ENCODE results near the gene ABCC1. TPM values are rescaled to one million over a fixed set of nuclear protein-coding genes. Genes with fewer than 3 reads are reported as not detected.

Gene ABCC1
- polyA plus RNA-seq, 3 donors = 1.4 to 23.6 (median 3.0) TPM

DNA sequence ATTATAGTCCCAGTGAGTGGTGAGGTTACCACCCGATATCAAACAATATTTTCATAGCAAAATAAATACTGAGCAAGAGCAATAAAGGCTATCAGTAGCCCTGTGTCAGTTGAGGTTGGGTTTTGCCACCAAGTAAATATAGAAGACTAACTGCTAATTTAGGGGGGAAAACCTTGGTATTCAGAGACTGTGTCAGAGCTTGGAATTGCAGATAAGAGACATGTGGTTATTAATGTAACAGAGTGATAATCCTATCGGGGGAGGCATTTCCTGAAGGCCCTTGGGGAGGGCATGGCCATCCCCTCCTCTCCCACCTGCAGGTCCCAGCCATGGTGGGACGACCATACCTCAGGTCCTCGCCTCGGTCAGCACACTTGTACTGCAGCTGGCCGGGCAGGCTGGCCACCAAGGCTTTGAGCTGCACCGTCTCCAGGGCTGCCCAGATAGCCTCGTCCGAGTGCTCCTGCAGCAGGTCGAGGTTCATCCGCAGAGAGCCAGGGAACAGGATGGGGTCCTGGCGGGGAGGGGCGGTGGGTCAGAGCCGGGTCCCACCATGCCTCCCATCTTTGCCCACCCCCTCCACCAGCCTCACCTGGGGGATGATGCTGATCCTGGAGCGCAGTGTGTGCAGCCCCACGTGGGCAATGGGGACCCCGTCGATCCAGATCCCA is 205.0 kb downstream of the ABCC1 start:
- no peak for DNase-seq
- Histone ChIP-seq H2AFZ (ENCODE audit: insufficient read depth, low read depth, low read length, poor library complexity, severe bottlenecking) (no peak overlapping the region), H3K4me1 (ENCODE audit: control insufficient read depth in 1 of 2, insufficient read depth in 2 of 2, low read length in 2 of 2) (no peaks in the 10 kb centered on the region), H3K4me2 (replicated peaks; ENCODE audit: extremely low read depth, low read length, poor library complexity, severe bottlenecking) (no peak overlapping the region), H3K9ac (ENCODE audit: insufficient read depth, low read length, poor library complexity, severe bottlenecking) (no peak overlapping the region), H3K36me3 (replicated peaks in 1 of 2; ENCODE audit: control insufficient read depth in 1 of 2, insufficient read depth in 2 of 2, low read length in 2 of 2) (peaks cover 3 to 35% of the 10 kb centered on the region in 2 donors), H4K20me1 (ENCODE audit: insufficient read depth, low read length) (peaks cover 3% of the 10 kb centered on the region), H3K9me3 (replicated peaks in 1 of 2; ENCODE audit: control insufficient read depth in 1 of 2, insufficient read depth in 1 of 2, low read length in 2 of 2) (peaks cover 10 to 17% of the 10 kb centered on the region in 2 donors), H3K79me2 (ENCODE audit: insufficient read depth, low read length) (no peaks in the 10 kb centered on the region), H3K27ac (ENCODE audit: low read depth in 1 of 2, low read length in 2 of 2) (no peak overlapping the region), H3K27me3 (ENCODE audit: control insufficient read depth in 2 of 2, insufficient read depth in 2 of 2, low read length in 2 of 2) (no peaks in the 10 kb centered on the region), H3K4me3 (replicated peaks in 1 of 3; ENCODE audit: low read depth in 2 of 3, low read length in 3 of 3) (no peak overlapping the region)
- intact Hi-C loops (cut with micrococcal nuclease) = no loop called here
- Mint-ChIP-seq H3K4me1 (no peaks in the 10 kb centered on the region), H3K36me3 (peaks cover 35 to 49% of the 10 kb centered on the region in 2 donors), H3K9me3 (peaks cover 14 to 22% (median 17%) of the 10 kb centered on the region in 7 donors), H3K27me3 (ENCODE audit: low read depth in 3 of 3) (peaks cover 0 to 2% (median 0%) of the 10 kb centered on the region in 3 donors), H3K4me3 (no peak overlapping the region), H3K27ac (peak overlapping the region in 1 of 7 donors; percentile 23)
- TF ChIP-seq, protein P1, sequence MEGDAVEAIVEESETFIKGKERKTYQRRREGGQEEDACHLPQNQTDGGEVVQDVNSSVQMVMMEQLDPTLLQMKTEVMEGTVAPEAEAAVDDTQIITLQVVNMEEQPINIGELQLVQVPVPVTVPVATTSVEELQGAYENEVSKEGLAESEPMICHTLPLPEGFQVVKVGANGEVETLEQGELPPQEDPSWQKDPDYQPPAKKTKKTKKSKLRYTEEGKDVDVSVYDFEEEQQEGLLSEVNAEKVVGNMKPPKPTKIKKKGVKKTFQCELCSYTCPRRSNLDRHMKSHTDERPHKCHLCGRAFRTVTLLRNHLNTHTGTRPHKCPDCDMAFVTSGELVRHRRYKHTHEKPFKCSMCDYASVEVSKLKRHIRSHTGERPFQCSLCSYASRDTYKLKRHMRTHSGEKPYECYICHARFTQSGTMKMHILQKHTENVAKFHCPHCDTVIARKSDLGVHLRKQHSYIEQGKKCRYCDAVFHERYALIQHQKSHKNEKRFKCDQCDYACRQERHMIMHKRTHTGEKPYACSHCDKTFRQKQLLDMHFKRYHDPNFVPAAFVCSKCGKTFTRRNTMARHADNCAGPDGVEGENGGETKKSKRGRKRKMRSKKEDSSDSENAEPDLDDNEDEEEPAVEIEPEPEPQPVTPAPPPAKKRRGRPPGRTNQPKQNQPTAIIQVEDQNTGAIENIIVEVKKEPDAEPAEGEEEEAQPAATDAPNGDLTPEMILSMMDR (IDR thresholded peaks at IDR 0.05) = no peak
- 91% methylated on average over 12 of the region's 18 CpGs for WGBS (ENCODE audit: insufficient coverage)

DNA sequence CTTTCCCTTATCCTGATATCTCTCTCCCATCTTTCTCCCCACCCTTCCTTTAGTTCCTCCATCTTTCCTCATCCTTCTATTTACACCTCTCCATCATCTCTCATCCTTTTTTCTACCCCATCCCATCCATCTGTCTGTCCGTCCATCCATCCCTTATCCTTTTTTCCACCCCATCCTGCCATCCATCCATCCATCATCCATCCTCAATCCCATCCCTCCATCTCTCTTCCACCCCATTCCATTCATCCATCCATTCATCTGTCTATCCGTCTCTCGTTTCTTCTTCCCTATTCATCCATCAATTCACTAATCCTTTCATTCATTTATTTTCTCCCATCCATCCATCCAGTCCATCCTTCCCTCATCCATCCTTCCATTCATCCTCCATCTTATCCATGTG is 205.8 kb downstream of the ABCC1 start:
- H3K27ac Mint-ChIP-seq = no peak overlapping the region
- H3K4me3 Mint-ChIP-seq = no peak overlapping the region
- H3K9me3 Mint-ChIP-seq = peaks cover 21 to 28% (median 25%) of the 10 kb centered on the region in 7 donors
- peaks cover 4 to 43% of the 10 kb centered on the region in 2 donors for H3K36me3 ChIP-seq (replicated peaks in 1 of 2; ENCODE audit: control insufficient read depth in 1 of 2, insufficient read depth in 2 of 2, low read length in 2 of 2)
- WGBS (ENCODE audit: insufficient coverage) = 93% methylated on average over 3 of the region's 3 CpGs
- no peak for DNase-seq
- TF ChIP-seq, protein P1 (IDR thresholded peaks at IDR 0.05) = no peak
- no peak overlapping the region for H3K4me3 ChIP-seq (replicated peaks in 1 of 3; ENCODE audit: low read depth in 2 of 3, low read length in 3 of 3)
- H3K4me1 ChIP-seq (ENCODE audit: control insufficient read depth in 1 of 2, insufficient read depth in 2 of 2, low read length in 2 of 2) = no peaks in the 10 kb centered on the region
- H3K4me1 Mint-ChIP-seq = no peaks in the 10 kb centered on the region
- no peak overlapping the region for H3K4me2 ChIP-seq (replicated peaks; ENCODE audit: extremely low read depth, low read length, poor library complexity, severe bottlenecking)
- intact Hi-C loops (cut with micrococcal nuclease) = no loop called here
- H3K27me3 Mint-ChIP-seq (ENCODE audit: low read depth in 3 of 3) = peaks cover 0 to 2% (median 0%) of the 10 kb centered on the region in 3 donors
- no peak overlapping the region for H3K27ac ChIP-seq (ENCODE audit: low read depth in 1 of 2, low read length in 2 of 2)
- H3K79me2 ChIP-seq (ENCODE audit: insufficient read depth, low read length) = no peaks in the 10 kb centered on the region
- H3K27me3 ChIP-seq (ENCODE audit: control insufficient read depth in 2 of 2, insufficient read depth in 2 of 2, low read length in 2 of 2) = no peaks in the 10 kb centered on the region
- no peak overlapping the region for H2AFZ ChIP-seq (ENCODE audit: insufficient read depth, low read depth, low read length, poor library complexity, severe bottlenecking)
- H3K9me3 ChIP-seq (replicated peaks in 1 of 2; ENCODE audit: control insufficient read depth in 1 of 2, insufficient read depth in 1 of 2, low read length in 2 of 2) = peaks cover 19 to 22% of the 10 kb centered on the region in 2 donors
- H3K9ac ChIP-seq (ENCODE audit: insufficient read depth, low read length, poor library complexity, severe bottlenecking) = no peak overlapping the region
- H3K36me3 Mint-ChIP-seq = peaks cover 43 to 57% of the 10 kb centered on the region in 2 donors
- H4K20me1 ChIP-seq (ENCODE audit: insufficient read depth, low read length) = no peaks in the 10 kb centered on the region
